Immature natural killer cell (primary cell): ENCODE data around the gene BAHD1. TPM values are rescaled to one million over a fixed set of nuclear protein-coding genes. Genes with fewer than 3 reads are reported as not detected.

Source experiments
- DNase-seq, 3 donors: peaks; one replicate each; pipeline ENCODE4 v3.0.0; 2022; ENCODE audit warnings: mixed read lengths in 1 of 3
- H3K27ac Mint-ChIP-seq, 6 donors: one replicate each; pipeline ENCODE4 v1.8.0; 2020; ENCODE audit warnings: mixed read lengths in 6 of 6, mild to moderate bottlenecking in 5 of 6, inconsistent platforms in 4 of 6, moderate library complexity in 3 of 6
- H3K27me3 Mint-ChIP-seq, 3 donors: one replicate each; pipeline ENCODE4 v1.8.0; 2020 to 2021; ENCODE audit warnings: low read depth in 3 of 3, mild to moderate bottlenecking in 3 of 3, mixed read lengths in 3 of 3, moderate library complexity in 3 of 3, inconsistent platforms in 1 of 3
- H3K36me3 Mint-ChIP-seq, 3 donors: one replicate each; pipeline ENCODE4 v1.8.0; 2020; ENCODE audit warnings: mixed read lengths in 3 of 3, inconsistent platforms in 2 of 3, mild to moderate bottlenecking in 2 of 3
- H3K4me1 Mint-ChIP-seq, 2 donors: one replicate each; pipeline ENCODE4 v1.8.0; 2020; ENCODE audit warnings: inconsistent platforms in 2 of 2, mild to moderate bottlenecking in 2 of 2, mixed read lengths in 2 of 2, moderate library complexity in 1 of 2
- H3K4me3 Mint-ChIP-seq, 5 donors: one replicate each; pipeline ENCODE4 v1.8.0; 2020; ENCODE audit warnings: mild to moderate bottlenecking in 5 of 5, mixed read lengths in 5 of 5, inconsistent platforms in 3 of 5, moderate library complexity in 3 of 5
- H3K9me3 Mint-ChIP-seq, 6 donors: one replicate each; pipeline ENCODE4 v1.8.0; 2020; ENCODE audit warnings: mild to moderate bottlenecking in 6 of 6, mixed read lengths in 6 of 6, inconsistent platforms in 4 of 6, moderate library complexity in 3 of 6
- polyA plus RNA-seq, 3 donors: library from polyadenylated mRNA; unstranded; fragments of 300-500 nt; fragmentation: Illumina TruSeq; gene quantifications; one replicate each; pipeline ENCODE4 v1.2.3, GENCODE V29; 2021

BAHD1 gene
- polyA plus RNA-seq, 3 donors from 2014 or later = 2.1 to 6.1 (median 3.4) TPM

DNA sequence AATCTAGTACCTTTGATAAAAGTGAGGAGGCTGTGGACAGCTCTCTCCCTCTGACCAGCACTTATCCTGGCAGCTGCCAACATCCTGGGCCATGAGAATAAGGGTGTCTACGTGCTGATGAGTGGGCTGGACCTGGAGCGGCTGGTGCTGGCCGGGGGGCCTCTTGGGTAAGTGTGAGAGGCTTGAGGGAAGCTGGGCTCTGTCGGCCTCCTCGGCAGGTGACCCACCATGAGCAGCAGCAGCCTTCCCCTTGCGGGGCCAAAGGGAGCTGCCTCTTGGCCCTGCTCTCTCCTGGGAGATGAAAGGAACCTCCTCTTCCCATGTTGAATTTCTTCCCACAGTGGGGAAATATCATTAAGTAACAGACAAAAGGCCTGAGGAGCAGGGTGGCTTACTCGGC lies 25.9 kb upstream of the BAHD1 start:
- Mint-ChIP-seq H3K27me3 (no peaks in the 10 kb centered on the region), H3K4me3 (no peak overlapping the region), H3K4me1 (no peaks in the 10 kb centered on the region), H3K36me3 (peaks cover 28 to 40% (median 36%) of the 10 kb centered on the region in 3 donors), H3K9me3 (no peaks in the 10 kb centered on the region), H3K27ac (peak overlapping the region in 1 of 6 donors; percentile 7)
- no peak for DNase-seq

DNA sequence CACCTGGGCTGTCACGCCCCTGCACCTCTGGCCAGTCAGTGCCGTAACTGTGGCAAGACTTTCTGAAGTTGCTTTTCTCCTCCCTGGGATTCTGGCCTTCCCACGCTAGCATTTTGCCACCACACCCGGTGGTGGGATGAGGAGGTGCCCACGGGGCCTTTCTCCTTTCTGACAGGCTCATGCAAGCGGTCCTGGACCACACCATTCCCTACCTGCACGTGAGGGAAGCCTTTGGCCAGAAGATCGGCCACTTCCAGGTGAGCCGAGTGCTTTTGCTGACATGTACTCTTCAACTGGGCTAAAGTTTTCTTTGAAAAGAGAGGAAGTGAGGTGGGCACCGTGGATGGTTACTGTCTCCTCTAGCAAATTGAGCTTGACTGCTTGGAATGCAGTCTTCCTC lies 25.5 kb upstream of the BAHD1 start:
- Mint-ChIP-seq H3K4me3 (no peak overlapping the region), H3K36me3 (peaks cover 26 to 37% (median 34%) of the 10 kb centered on the region in 3 donors), H3K27ac (peak overlapping the region in 1 of 6 donors; percentile 43), H3K9me3 (no peaks in the 10 kb centered on the region), H3K4me1 (no peaks in the 10 kb centered on the region), H3K27me3 (no peaks in the 10 kb centered on the region)
- no peak for DNase-seq

DNA sequence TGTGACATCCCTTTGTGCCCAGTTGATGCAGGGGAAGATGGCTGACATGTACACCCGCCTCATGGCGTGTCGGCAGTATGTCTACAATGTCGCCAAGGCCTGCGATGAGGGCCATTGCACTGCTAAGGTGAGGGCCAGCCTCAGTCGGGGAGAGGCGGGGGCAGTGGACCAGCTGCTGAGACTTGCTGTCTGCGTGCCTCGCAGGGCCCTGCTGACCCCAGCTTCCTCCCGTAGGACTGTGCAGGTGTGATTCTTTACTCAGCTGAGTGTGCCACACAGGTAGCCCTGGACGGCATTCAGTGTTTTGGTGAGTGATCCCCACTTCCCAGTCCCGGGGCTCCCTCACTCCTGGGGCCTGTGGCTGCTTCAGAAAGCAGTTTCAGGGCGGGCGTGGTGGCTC lies 24.7 kb upstream of the BAHD1 start:
- Mint-ChIP-seq H3K4me3 (no peak overlapping the region), H3K36me3 (peaks cover 18 to 29% (median 26%) of the 10 kb centered on the region in 3 donors), H3K27me3 (peaks cover 0 to 2% (median 0%) of the 10 kb centered on the region in 3 donors), H3K9me3 (no peaks in the 10 kb centered on the region), H3K4me1 (no peaks in the 10 kb centered on the region), H3K27ac (peak overlapping the region in 1 of 6 donors; percentile 46)
- no peak for DNase-seq

DNA sequence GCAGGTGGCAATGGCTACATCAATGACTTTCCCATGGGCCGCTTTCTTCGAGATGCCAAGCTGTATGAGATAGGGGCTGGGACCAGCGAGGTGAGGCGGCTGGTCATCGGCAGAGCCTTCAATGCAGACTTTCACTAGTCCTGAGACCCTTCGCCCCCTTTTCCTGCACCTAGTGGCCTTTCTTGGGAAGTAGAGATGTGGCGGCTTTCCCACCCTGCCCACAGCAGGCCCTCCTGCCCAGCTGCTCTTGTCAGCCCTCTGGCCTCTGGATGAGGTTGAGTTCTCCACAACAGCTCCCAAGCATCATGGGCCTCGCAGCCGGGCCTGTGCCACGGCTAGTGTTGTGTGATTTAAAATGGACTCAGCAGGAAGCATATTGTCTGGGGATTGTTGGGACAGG lies 22.6 kb upstream of the BAHD1 start:
- Mint-ChIP-seq H3K27me3 (peaks cover 0 to 2% (median 0%) of the 10 kb centered on the region in 3 donors), H3K4me1 (peaks cover 0 to 4% of the 10 kb centered on the region in 2 donors), H3K27ac (peak overlapping the region in 1 of 6 donors; percentile 35), H3K4me3 (no peak overlapping the region), H3K36me3 (peaks cover 7 to 13% (median 13%) of the 10 kb centered on the region in 3 donors), H3K9me3 (no peaks in the 10 kb centered on the region)
- DNase-seq = no peak

DNA sequence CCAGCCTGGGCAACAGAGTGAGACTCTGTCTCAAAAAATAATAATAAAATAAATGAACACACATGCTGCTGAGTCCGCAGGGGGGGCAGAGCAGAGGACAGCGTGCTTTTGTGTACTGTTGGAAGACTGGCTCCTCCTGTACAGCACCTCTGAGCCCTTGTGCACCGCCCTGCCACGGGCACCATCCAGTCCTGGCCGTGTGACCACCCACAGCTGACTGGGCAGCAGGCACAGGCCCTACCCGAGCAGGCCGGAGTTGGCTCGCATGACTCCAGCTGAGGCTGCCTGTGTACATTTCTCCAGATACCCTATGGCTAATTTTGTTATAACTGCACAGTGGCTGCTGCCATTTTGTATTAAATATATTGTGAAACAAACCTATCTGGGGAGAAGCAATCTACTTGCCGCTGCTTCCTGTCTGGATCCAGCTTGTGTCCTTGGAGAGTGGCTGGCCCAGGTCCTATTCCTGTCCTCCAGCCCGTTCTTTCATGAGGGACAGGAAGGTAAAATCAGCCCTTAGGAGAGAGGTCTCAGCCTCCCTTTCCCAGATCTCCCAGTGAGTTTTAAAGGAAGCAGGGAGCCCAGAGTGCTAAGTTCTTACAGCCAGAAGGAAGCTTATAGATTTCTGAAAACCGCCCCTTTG lies 20.6 kb upstream of the BAHD1 start:
- H3K4me3 Mint-ChIP-seq = no peak overlapping the region
- H3K9me3 Mint-ChIP-seq = no peaks in the 10 kb centered on the region
- peak overlapping the region in 1 of 6 donors; percentile 5 for H3K27ac Mint-ChIP-seq
- H3K27me3 Mint-ChIP-seq = peaks cover 0 to 6% (median 5%) of the 10 kb centered on the region in 3 donors
- DNase-seq = no peak
- peaks cover 0 to 6% of the 10 kb centered on the region in 2 donors for H3K4me1 Mint-ChIP-seq
- peaks cover 7 to 13% (median 8%) of the 10 kb centered on the region in 3 donors for H3K36me3 Mint-ChIP-seq

DNA sequence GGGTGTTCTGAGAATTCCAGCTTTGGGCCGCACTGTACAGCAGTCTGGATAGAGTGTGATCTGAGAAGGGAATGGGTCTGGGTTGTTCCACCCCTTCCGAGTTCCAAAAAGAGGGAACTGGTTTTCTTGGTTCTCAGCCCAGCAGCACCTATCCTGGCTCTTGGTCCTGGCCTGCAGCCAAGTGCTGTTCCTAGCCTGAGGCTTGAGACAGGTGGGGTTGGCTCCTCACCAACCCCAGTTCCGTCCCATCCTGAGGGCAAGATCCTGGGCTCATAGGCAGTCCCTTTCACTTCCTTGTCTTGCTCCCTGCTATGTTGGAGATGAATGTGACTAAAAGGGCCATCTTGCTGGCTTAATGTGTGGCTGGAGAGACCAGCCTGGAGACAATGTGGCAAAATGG lies 20.0 kb upstream of the BAHD1 start:
- H3K36me3 Mint-ChIP-seq = peaks cover 2 to 10% (median 4%) of the 10 kb centered on the region in 3 donors
- no peaks in the 10 kb centered on the region for H3K9me3 Mint-ChIP-seq
- no peak for DNase-seq
- H3K27ac Mint-ChIP-seq = no peak overlapping the region
- H3K4me1 Mint-ChIP-seq = peaks cover 0 to 6% of the 10 kb centered on the region in 2 donors
- peaks cover 0 to 6% (median 5%) of the 10 kb centered on the region in 3 donors for H3K27me3 Mint-ChIP-seq
- H3K4me3 Mint-ChIP-seq = no peak overlapping the region

DNA sequence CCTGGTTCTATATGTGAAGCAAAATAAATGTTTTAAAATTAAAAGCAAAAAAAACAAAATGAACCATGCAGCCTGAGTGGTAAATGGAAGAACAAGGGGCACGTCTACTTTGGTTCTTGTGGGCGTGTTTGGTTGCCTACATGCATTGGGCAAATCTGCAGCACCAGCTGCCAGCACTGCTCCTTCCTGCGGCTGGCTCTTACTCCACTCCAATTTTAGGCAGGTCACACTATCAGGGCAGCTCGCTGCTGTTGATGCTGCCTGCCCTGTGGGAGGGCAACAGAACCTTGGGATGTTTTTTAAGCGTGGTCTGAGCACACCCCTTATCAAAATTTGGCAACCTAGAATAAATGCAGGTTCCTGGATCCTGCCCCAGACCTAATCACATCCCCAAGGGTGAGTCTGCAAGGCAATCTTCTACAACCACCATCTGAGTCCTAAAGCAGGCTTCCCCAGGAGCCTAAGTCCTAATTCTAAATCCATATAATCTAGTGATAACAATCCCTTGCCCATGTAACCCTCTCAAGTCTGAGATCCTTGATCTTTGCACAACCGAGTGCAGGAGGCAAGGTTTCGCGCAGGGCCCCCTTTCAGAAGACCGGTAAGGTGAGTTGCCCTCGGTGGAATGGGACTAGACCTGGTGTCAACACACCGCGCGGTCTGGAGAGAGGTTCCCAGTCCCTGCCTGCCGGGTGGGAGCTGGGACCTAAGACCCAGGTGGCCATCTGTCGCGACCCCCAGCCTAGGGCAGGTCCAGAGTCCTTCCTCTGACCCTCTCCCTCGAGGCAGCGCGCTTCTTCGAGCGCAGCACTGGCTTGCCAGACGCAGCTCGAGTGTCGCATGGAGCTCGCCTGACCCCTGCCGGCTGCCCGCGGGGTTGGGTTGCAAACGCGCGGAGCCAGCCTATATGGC lies 19.3 kb upstream of the BAHD1 start:
- Mint-ChIP-seq H3K9me3 (no peaks in the 10 kb centered on the region), H3K4me1 (peaks cover 0 to 6% of the 10 kb centered on the region in 2 donors), H3K36me3 (peaks cover 0 to 10% (median 4%) of the 10 kb centered on the region in 3 donors), H3K27ac (peak overlapping the region in 1 of 6 donors; percentile 24), H3K4me3 (no peak overlapping the region), H3K27me3 (peaks cover 0 to 6% (median 5%) of the 10 kb centered on the region in 3 donors)
- peak; percentile 68 to 73 (median 70) for DNase-seq

DNA sequence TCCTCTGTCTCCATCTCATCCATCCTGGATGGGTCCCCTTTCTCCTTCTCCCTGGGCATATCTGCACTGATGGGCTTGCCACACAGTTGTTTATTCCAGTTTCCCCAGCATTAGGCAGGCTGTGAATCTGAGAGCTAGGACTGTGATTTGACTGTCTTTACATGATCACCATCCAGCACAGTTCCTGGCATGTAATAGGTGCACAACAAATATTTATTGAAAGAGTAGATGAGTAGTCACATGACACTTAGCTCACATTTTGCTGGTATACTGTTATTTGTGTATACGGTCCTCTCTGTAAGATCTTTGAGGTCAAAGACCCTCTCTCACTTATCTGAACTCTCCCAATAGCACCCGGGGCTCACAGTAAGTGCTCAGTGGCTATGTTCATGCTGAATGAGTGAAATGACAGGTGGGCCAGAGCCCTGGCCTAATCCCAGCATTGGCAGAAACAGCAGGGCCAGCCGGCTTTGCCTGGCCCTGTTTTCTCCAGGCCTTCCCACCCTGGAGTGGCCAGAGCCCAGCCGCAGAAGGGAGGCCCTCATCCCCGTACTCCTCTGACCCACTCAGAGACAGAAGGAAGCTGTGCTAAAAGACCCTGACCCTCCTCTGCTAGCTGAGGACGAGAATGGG lies 16.2 kb upstream of the BAHD1 start:
- H3K9me3 Mint-ChIP-seq = no peaks in the 10 kb centered on the region
- peaks cover 0 to 6% of the 10 kb centered on the region in 2 donors for H3K4me1 Mint-ChIP-seq
- no peak for DNase-seq
- peaks cover 0 to 9% (median 5%) of the 10 kb centered on the region in 3 donors for H3K27me3 Mint-ChIP-seq
- H3K4me3 Mint-ChIP-seq = no peak overlapping the region
- no peak overlapping the region for H3K27ac Mint-ChIP-seq
- peaks cover 0 to 7% (median 6%) of the 10 kb centered on the region in 3 donors for H3K36me3 Mint-ChIP-seq

DNA sequence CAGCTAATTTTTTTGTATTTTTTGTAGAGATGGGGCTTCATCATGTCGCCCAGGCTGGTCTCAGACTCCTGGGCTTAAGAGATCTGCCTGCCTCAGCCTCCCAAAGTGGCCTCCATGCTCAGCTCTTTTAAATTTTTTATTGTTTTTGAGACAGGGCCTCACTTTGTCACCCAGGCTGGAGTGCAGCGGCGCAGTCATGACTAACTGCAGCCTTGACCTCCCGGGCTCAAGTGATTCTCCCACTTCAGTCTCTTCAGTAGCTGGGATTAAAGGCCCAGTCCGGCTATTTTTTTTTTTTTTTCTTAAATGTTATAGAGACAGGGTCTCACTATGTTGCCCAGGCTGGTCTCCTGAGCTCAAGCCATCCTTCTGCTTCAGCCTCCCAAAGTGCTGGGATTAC lies 15.1 kb upstream of the BAHD1 start:
- DNase-seq = no peak
- Mint-ChIP-seq H3K9me3 (no peaks in the 10 kb centered on the region), H3K36me3 (peaks cover 0 to 11% (median 6%) of the 10 kb centered on the region in 3 donors), H3K27ac (no peak overlapping the region), H3K27me3 (peaks cover 0 to 7% (median 5%) of the 10 kb centered on the region in 3 donors), H3K4me1 (peaks cover 0 to 6% of the 10 kb centered on the region in 2 donors), H3K4me3 (no peak overlapping the region)

DNA sequence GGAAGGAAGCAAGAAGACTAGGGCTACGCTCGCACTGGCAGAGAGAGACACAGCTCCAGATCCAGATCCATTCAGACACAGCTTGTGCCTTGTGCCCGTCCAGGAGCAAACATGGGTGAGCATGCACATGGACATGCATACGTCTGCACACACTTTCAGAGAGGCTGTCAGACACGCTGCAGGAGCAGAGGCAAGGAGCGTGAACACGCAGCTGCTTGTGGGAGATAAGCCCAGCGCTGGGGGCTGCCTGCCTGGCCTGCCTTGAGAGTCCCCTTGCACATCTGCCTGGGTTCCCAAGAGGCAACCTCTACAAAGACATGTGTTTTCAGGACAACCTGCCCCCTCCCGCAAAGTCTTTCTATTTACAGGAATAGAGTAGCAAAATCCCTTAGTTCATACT lies 13.6 kb upstream of the BAHD1 start:
- Mint-ChIP-seq H3K9me3 (no peaks in the 10 kb centered on the region), H3K4me1 (peaks cover 0 to 2% of the 10 kb centered on the region in 2 donors), H3K36me3 (peaks cover 0 to 11% (median 6%) of the 10 kb centered on the region in 3 donors), H3K4me3 (no peak overlapping the region), H3K27me3 (peaks cover 0 to 7% (median 5%) of the 10 kb centered on the region in 3 donors), H3K27ac (no peak overlapping the region)
- DNase-seq = no peak

DNA sequence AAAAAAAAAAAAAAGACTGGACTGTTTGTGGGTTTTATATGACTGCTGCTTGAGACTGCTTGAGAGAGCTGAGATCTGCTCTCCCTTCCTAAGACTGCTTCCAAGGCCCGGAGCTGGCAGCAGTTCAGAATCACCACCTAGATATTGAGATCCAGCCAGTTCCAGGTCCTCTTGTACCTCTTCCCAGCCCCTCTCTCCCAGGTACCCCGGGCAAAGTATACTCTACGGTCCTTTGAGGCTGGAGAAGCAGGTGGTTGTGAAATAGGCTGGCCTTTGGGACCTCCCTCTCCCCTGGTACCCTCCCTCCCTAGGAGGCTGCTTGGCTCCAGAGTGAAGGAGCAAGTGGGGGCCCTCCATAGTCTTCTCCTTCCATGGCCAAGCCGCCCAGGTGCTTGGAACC lies 12.6 kb upstream of the BAHD1 start:
- H3K4me1 Mint-ChIP-seq = peaks cover 0 to 2% of the 10 kb centered on the region in 2 donors
- DNase-seq = no peak
- H3K9me3 Mint-ChIP-seq = no peaks in the 10 kb centered on the region
- peaks cover 0 to 11% (median 6%) of the 10 kb centered on the region in 3 donors for H3K36me3 Mint-ChIP-seq
- no peak overlapping the region for H3K4me3 Mint-ChIP-seq
- peaks cover 0 to 7% (median 4%) of the 10 kb centered on the region in 3 donors for H3K27me3 Mint-ChIP-seq
- no peak overlapping the region for H3K27ac Mint-ChIP-seq

DNA sequence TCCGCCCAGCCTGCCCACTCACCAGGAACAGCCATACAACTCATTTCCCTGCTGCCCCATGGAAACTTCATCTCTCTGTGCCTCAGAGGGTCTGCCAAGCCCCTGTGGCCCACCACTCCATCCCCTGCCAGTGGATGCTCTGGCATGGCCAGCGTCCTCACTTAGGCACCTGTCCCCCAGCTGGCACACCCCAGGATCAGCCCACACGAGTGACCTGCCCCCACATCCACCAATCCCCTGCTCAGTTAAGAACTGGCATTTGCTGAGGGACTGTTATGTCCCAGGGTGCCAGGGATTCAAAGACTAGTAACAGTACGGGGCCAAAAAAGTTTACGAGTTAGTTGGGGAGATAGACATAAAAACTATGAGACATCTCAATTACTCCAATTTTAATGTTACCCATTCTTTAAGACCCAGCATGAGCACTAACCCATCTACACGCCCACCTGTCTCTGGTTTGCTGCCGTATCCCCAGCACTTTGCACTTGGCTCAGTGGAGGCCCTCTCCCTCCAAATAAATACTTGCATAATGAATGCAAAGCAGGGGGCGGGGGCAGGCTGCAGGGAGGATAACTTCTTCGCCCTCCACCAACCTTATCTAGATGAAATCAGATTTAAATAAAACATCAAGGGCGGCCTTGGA lies 11.6 kb upstream of the BAHD1 start:
- Mint-ChIP-seq H3K4me3 (no peak overlapping the region), H3K9me3 (no peaks in the 10 kb centered on the region), H3K27ac (no peak overlapping the region), H3K27me3 (peaks cover 0 to 5% (median 1%) of the 10 kb centered on the region in 3 donors), H3K4me1 (no peaks in the 10 kb centered on the region), H3K36me3 (peaks cover 0 to 11% (median 3%) of the 10 kb centered on the region in 3 donors)
- no peak for DNase-seq

DNA sequence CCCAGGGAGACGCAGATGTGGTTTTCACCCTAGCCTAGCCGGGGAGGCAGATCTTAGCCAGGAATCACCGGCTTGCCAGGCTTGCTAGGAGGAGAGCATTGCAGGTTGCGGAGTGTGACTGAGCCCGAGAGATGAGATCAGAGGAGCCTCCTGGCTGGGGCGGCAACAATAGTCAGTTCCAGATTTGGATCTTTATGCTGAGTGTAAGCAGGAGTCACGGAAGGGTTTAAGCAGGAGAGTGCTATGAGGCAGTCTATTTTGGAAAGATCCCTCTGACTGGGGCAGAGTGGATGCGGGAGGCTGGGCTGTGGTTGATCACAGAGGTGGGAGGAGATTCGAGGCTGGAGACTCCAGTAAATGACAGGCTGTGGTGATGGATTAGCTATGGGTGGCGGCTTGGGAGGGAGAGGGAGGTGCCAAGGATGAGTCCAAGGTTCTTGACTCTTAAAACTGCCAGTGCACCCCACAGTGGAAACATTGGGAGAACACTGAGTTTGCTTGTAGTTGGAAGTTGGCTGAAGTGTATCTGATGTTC lies 10.4 kb upstream of the BAHD1 start:
- peaks cover 0 to 2% (median 0%) of the 10 kb centered on the region in 3 donors for H3K27me3 Mint-ChIP-seq
- peaks cover 0 to 11% (median 0%) of the 10 kb centered on the region in 3 donors for H3K36me3 Mint-ChIP-seq
- no peaks in the 10 kb centered on the region for H3K9me3 Mint-ChIP-seq
- no peak overlapping the region for H3K4me3 Mint-ChIP-seq
- H3K4me1 Mint-ChIP-seq = peaks cover 0 to under 1% of the 10 kb centered on the region in 2 donors
- no peak for DNase-seq
- H3K27ac Mint-ChIP-seq = no peak overlapping the region
